ENCODE data around the gene LTBP4.
"Not testable (repeated sequence)": the region's sequence is repeated elsewhere in the genome, so short reads cannot be mapped to it uniquely, and the experiment has no call there.

Gene LTBP4

DNA sequence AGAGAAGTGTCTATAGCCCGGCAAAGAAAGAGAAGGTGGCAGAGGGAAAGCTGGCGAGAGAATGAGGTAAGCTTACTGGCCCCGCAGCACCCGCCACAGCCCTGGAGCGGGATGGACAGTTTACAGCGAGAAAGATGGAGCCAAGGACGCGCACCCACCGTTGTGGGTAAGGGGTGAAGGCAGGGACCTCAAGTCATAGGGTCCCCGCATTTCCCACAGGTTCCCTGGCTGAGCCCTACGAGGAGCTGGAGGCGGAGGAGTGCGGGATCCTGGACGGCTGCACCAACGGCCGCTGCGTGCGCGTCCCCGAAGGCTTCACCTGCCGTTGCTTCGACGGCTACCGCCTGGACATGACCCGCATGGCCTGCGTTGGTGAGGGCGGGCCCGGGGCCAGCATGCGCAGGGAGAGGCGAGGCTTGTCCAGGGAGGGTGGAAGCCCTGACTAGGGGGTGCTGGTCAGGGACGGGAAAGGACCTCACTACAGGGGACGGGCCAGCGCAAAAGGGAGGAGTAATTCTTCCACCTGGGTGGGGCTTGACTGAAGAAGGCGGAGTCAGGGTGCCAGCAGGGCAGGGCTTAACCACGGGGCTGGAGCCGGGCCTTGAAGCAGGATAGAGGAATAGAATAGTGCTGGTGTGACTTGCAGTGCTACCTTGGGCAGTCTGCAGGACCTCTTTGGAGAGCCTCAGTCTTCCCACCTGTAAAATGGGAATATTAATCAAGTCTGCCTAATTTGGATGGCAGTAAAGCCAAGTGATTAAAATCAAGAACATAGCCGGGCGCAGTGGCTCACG lies 26.5 kb downstream of the LTBP4 start:
- no peak for DNase-seq (ENCODE audit: low read depth in 2 of 2)

DNA sequence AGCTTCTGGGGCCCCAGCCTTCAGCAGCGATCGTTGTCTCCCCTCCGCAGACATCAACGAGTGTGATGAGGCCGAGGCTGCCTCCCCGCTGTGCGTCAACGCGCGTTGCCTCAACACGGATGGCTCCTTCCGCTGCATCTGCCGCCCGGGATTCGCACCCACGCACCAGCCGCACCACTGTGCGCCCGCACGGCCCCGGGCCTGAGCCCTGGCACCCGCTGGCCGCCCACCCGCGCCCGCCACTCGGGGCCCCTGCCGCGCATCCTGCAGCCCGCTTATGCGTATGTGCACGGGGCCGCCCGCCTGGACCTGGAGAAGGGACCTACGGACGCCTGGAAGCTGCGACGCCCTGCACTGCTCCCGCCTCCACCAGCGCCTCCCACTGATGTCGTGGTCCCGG lies 28.2 kb downstream of the LTBP4 start:
- no peak for DNase-seq (ENCODE audit: low read depth in 2 of 2)

- no peak for DNase-seq (ENCODE audit: low read depth in 2 of 2)
Observed at GRCh38 chr19:40630571-40631160, 29.5 kb downstream of the LTBP4 start.

DNA sequence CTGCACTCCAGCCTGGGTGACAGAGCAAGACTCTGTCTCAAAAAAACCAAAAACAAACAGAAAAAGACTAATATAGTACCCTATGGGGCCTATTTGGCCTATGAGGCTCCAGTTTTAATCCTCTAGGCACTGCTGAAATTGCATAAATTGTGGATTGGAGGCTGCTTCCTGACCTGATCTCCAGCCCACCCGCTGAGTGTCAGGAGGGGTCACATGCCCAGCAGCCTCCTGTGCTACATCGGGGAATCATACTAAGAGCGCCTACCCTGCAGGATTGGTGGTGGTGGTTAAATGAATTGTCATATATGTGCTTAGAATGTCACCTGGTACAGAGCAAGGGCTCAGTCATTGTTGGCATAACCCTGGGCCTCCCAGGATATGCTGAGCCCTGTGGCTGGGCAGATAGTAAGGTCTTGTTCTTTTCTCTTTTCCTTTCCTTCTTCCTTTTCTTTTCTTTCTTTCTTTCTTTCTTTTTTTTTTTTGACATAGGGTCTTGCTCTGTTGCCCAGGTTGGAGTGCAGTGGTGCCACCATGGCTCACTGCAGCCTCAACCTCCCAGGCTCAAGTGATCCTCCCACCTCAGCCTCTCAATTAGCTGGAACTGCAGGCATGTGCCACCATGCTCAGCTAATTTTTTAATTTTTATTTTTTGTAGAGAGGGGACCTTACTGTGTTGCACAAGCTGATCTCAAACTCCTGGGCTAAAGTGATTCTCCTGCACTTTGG lies 31.3 kb downstream of the LTBP4 start:
- DNase-seq (ENCODE audit: low read depth in 2 of 2) = no peak

DNA sequence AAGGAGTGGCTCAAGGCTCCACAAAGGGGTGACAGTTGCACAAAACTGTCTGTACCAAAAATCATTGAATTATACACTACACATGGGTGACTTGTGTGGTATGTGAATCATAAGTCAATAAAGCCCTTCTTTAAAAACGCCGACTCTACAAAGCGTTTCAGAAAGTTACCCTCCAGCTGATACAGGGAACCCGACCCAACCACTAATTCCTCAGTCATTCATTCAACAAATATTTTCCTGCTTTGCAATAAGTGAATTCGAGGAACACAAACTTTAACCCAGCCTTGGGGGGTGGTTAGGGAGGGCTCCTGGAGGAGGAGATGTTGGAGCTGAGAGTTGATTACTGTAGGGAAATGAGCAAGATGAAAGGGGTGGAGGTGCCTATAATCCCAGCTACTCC lies 32.0 kb downstream of the LTBP4 start:
- no peak for DNase-seq (ENCODE audit: low read depth in 2 of 2)

- DNase-seq (ENCODE audit: low read depth in 2 of 2) = no peak
Observed at GRCh38 chr19:40638327-40638726, 37.2 kb downstream of the LTBP4 start.

DNA sequence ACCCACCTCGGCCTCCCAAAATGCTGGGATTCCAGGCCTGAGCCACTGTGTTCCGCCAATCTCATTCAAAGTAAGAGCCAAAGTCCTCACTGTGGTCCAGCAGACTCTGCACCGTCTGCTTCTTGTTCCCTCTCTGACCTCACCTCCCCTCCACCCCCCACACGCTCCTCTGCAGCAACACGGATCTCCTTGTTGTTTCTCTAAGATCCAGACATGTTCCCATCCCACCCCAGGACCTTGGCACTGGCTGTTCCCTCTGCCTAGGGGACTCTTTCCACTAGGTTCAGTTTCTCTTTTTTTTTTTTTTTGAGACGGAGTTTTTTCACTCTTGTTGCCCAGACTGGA lies 38.4 kb downstream of the LTBP4 start:
- DNase-seq (ENCODE audit: low read depth in 2 of 2) = no peak

GRCh38 chr19:40640744-40641143 lies 39.6 kb downstream of the LTBP4 start:
- no peak for DNase-seq (ENCODE audit: low read depth in 2 of 2)

- DNase-seq (ENCODE audit: low read depth in 2 of 2) = no peak
Observed at GRCh38 chr19:40641281-40641680, 40.1 kb downstream of the LTBP4 start.

DNA sequence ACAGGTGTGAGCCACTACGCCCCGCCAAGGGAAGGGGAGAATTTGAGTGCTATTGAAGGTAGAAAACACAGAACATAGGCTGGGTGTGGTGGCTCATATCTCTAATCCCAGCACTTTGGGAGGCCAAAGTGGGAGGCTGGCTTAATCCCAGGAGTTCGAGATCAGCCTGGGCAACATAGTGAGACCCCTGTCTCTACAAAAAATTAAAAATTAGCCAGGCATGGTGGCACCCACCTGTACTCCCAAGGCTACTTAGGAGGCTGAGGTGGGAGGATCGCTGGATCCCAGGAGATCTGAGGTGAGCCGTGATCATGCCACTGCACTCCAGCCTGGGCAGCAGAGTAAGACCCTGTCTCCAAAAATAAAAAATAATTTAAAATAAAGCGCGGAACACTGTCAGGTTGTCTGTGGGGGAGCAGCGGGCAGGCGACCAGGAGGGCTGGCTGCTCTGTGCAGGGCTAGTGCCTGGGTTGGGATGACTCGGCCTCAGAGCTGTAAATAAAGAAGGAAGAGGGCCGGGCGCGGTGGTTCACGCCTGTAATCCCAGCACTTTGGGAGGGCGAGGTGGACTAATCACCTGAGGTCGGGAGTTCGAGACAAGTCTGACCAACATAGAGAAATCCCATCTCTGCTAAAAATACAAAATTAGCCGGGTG lies 41.0 kb downstream of the LTBP4 start:
- DNase-seq (ENCODE audit: low read depth in 2 of 2) = no peak

- no peak for DNase-seq (ENCODE audit: low read depth in 2 of 2)
Observed at GRCh38 chr19:40642757-40643305, 41.7 kb downstream of the LTBP4 start.

DNA sequence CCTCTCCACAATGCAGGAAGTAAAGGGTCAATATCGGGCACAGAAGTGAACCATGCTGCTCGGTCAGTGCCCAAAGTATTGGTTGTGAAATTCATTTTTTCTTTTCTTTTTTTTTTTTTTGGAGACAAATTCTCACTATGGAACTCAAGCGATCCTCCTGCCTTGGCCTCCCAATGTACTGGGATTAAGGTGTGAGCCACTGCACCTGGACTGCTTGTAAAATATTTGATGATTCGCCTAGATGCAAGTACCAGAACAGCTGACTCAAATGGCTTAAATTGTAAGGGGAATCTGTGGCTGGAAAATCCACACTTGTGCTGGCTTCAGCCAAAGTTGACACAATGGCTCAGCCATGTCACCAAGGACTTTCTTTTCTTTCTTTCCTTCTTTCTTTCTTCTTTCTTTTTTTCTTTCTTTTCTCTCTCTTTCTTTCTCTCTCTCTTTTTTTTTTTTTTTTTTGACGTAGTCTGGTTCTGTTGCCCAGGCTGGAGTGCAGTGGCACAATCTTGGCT lies 45.6 kb downstream of the LTBP4 start:
- no peak for DNase-seq (ENCODE audit: low read depth in 2 of 2)

DNA sequence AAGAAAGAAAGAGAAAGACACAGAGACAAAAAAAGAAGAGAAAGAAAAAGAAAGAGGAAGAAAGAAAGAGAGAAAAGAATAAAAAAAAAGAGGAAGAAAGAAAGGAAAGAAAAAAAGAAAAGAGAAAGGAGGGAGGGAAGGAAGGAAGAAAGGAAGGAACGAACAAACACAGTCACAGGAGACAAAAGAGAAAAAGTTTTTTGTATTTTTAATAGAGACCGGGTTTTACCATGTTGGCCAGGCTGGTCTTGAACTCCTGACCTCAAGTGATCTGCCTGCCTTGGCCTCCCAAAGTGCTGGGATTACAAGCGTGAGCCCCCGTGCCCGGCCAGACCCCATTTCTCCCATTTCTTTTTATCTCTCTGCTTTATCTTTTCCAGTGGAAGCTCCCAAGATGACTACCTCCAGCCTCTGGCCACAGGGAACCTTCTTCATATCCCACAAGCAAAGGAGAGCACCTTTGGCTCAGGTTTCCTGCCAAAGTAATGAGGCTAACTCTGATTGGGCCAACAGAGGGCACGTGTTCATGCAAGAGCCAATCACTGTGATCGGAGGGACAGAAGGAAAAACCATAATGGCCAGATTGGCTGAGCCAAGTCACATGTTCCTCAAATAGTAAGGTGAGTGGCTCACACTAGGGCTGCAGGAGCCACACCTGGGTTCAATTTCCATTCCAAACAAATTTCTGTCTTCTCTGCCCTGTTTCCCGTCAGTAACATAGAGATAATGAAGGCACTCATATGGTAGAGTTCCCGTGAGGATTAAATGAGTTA lies 48.9 kb downstream of the LTBP4 start:
- not testable (repeated sequence) for DNase-seq (ENCODE audit: low read depth in 2 of 2)

- DNase-seq (ENCODE audit: low read depth in 2 of 2) = no peak
Observed at GRCh38 chr19:40650749-40651305, 49.7 kb downstream of the LTBP4 start.

DNA sequence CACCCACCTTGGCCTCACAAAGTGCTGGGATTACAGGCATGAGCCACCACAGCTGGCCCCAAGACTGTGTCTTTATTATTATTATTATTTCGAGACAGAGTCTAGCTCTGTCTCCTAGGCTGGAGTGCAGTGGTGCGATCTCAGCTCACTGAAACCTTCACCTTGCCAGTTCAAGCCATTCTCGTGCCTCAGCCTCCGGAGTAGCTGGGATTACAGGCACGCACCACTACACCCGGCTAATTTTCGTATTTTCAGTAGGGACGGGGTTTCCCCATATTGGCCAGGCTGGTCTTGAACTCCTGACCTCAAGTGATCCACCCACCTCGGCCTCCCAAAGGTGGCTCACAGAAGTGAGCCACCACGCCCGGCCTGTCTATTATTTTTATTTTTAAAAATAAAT lies 51.1 kb downstream of the LTBP4 start:
- not testable (repeated sequence) for DNase-seq (ENCODE audit: low read depth in 2 of 2)

DNA sequence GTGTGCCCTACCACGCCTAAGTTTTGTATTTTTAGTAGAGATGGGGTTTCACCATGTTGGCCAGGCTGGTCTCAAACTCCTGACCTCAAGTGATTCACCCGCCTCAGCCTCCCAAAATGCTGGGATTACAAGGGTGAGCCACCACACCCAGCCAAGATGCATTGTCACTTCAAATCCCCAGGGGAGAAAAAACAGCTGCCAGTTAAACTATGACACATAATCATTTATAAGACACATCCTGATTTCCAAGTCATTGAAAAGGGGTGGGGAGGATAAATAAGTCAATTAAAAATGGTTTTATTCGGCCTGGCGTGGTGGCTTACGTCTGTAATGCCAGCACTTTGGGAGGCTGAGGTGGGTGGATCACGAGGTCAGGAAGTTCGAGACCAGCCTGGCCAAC lies 54.5 kb downstream of the LTBP4 start:
- not testable (repeated sequence) for DNase-seq (ENCODE audit: low read depth in 2 of 2)

GRCh38 chr19:40658031-40658430 lies 56.9 kb downstream of the LTBP4 start:
- no peak for DNase-seq (ENCODE audit: low read depth in 2 of 2)

DNA sequence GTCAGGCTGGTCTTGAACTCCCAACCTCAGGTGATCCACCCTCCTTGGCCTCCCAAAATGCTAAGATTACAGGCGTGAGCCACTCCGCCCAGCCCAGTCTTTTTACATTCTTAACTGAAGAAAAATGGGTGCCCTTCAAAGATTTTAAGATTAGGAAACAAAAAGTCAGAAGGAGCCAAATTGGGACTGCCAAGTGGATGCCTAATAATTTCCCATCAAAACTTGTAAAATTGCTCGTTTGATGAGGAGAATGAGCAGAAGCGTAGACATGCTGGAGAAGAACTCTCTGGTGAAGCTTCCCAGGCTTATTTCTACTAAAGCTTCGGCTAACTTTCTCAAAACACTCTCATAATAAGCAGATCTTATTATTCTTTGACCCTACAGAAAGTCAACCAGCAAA lies 57.9 kb downstream of the LTBP4 start:
- DNase-seq (ENCODE audit: low read depth in 2 of 2) = no peak

- no peak for DNase-seq (ENCODE audit: low read depth in 2 of 2)
Observed at GRCh38 chr19:40659566-40659965, 58.4 kb downstream of the LTBP4 start.

DNA sequence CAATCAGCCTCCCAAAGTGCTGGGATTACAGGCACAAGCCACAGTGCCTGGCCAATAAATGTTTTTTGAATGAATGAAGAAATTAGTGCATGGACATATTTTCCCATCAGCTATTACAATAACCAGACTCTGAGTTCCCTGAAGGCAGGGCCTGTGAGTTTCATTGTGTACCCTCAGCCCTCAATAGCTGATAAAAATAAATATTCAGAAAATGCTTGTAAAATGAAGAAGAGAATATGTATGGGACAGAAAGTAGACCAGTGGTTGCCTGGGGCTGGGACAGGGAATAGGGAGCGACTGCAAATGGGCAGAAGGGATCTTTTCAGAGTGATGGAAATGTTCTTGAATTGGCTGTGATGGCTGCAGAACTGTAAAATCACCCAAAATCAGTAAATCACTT lies 60.4 kb downstream of the LTBP4 start:
- DNase-seq (ENCODE audit: low read depth in 2 of 2) = no peak

Measured in stimulated activated CD8-positive, alpha-beta memory T cell treated with anti-CD3 and anti-CD28 coated beads, Interleukin-7, amount 100 ng/mL, for 1 hour (primary cell).